Inflammatory macrophage (primary cell): ENCODE results near the gene WIZ.

Source experiments
- DNase-seq, 2 donors: peaks; one replicate each; pipeline ENCODE4 v3.0.0-alpha.2; 2020 to 2022

Gene WIZ

GRCh38 chr19:15464394-15465385, 14.9 kb upstream of the WIZ start, which contains the start of gene RASAL3:
Gene RASAL3 (minus strand): TSS chr19:15464544. CDS start chr19:15464358, 186 bp downstream.
- no peak for DNase-seq

- DNase-seq = peak; percentile 21 to 44
These were observed 14.2 kb upstream of the WIZ start for GRCh38 chr19:15463861-15464371.

GRCh38 chr19:15461694-15462093, 11.9 kb upstream of the WIZ start:
- no peak for DNase-seq

- DNase-seq = no peak
These were observed 8.1 kb upstream of the WIZ start for GRCh38 chr19:15457701-15458484.

GRCh38 chr19:15456871-15457700, 7.3 kb upstream of the WIZ start:
- no peak for DNase-seq

- DNase-seq = no peak
These were observed 6.7 kb upstream of the WIZ start for GRCh38 chr19:15456441-15456840.

GRCh38 chr19:15455996-15456395, 6.2 kb upstream of the WIZ start:
- DNase-seq = no peak

GRCh38 chr19:15453906-15454860, 4.4 kb upstream of the WIZ start:
- no peak for DNase-seq

- DNase-seq = no peak
These were observed 3.4 kb upstream of the WIZ start for GRCh38 chr19:15453091-15453578.

GRCh38 chr19:15452111-15453047, 2.6 kb upstream of the WIZ start:
- peak in 1 of 2 donors; percentile 22 for DNase-seq

- DNase-seq = no peak
These were observed 753 bp upstream of the WIZ start for GRCh38 chr19:15450528-15450890.

GRCh38 chr19:15448778-15449619, 757 bp downstream of the WIZ start:
- DNase-seq = no peak

- no peak for DNase-seq
These were observed 1.5 kb downstream of the WIZ start for GRCh38 chr19:15448044-15448777.

GRCh38 chr19:15447057-15447456, 2.7 kb downstream of the WIZ start:
- no peak for DNase-seq

GRCh38 chr19:15445807-15446376, 3.9 kb downstream of the WIZ start:
- DNase-seq = no peak

GRCh38 chr19:15445227-15445605, 4.5 kb downstream of the WIZ start:
- no peak for DNase-seq

GRCh38 chr19:15444505-15445226, 5.1 kb downstream of the WIZ start:
- no peak for DNase-seq
